ENCODE data around the gene RPL36AL. TPM values are rescaled to one million over a fixed set of nuclear protein-coding genes. Genes with fewer than 3 reads are reported as not detected.

The RPL36AL gene
- total RNA-seq, 2 experiments from 2014 or later: 257 to 306 TPM

GRCh38 chr14:49623941-49624839 is 3.8 kb upstream of the RPL36AL start:
- peak overlapping the region; percentile 38 for H3K27ac ChIP-seq (ENCODE audit: low read depth, low read length, poor library complexity, severe bottlenecking)
- peaks cover 32% of the 10 kb centered on the region for H4K20me1 ChIP-seq (ENCODE audit: insufficient read depth, low read length)
- CTCF ChIA-PET (ENCODE audit: unreplicated experiment): no interaction called here
- POLR2A ChIA-PET: interaction anchor here (0.5 to 6.5 kb wide), 9 partner anchors 9 to 590 kb away, joined by 3 to 62 read pairs (median 3); partner anchors contain the start of gene DNAAF2
- intact Hi-C loops (cut with micrococcal nuclease; ENCODE audit: unreplicated experiment): loop anchor here (5.0 kb wide), 1 partner anchor 348 kb away; no protein-coding TSS in a partner anchor
- H2AFZ ChIP-seq (ENCODE audit: low read length): no peak overlapping the region
- H3K4me2 ChIP-seq (ENCODE audit: low read length): peak overlapping the region; percentile 76
- no TSS peak for BruUV-seq (replicated peaks)
- TF ChIP-seq CTCF (conservative IDR thresholded peaks at IDR 0.05; ENCODE audit: low read length): no peak
- no peak for TF ChIP-seq EZH2phosphoT487 (IDR thresholded peaks at IDR 0.05; ENCODE audit: borderline replicate concordance, low read depth, low read length)
- peaks cover 52% of the 10 kb centered on the region for H3K4me1 ChIP-seq (ENCODE audit: insufficient read depth, low read length, poor library complexity, severe bottlenecking)
- H3K9me3 ChIP-seq (ENCODE audit: low read length): no peaks in the 10 kb centered on the region
- peaks cover 94% of the 10 kb centered on the region for H3K79me2 ChIP-seq (ENCODE audit: insufficient read depth, low read depth, low read length)
- peaks cover 67% of the 10 kb centered on the region for H3K36me3 ChIP-seq (ENCODE audit: insufficient read depth, low read length)
- H3K4me3 ChIP-seq (ENCODE audit: low read depth, low read length, poor library complexity, severe bottlenecking): peak overlapping the region; percentile 88
- peak; percentile 44 for DNase-seq (ENCODE audit: low spot score)
- no peaks in the 10 kb centered on the region for H3K9me2 ChIP-seq (ENCODE audit: insufficient read depth, low read length)

- Histone ChIP-seq H3K9me2 (ENCODE audit: insufficient read depth, low read length) (no peaks in the 10 kb centered on the region), H3K4me2 (ENCODE audit: low read length) (peak overlapping the region; percentile 76), H3K36me3 (ENCODE audit: insufficient read depth, low read length) (peaks cover 72% of the 10 kb centered on the region), H3K79me2 (ENCODE audit: insufficient read depth, low read depth, low read length) (peaks cover 94% of the 10 kb centered on the region), H4K20me1 (ENCODE audit: insufficient read depth, low read length) (peaks cover 32% of the 10 kb centered on the region), H2AFZ (ENCODE audit: low read length) (no peak overlapping the region), H3K9me3 (ENCODE audit: low read length) (no peaks in the 10 kb centered on the region), H3K4me1 (ENCODE audit: insufficient read depth, low read length, poor library complexity, severe bottlenecking) (peaks cover 52% of the 10 kb centered on the region), H3K4me3 (ENCODE audit: low read depth, low read length, poor library complexity, severe bottlenecking) (peak overlapping the region; percentile 88), H3K27ac (ENCODE audit: low read depth, low read length, poor library complexity, severe bottlenecking) (peak overlapping the region; percentile 38)
- BruUV-seq (replicated peaks): no TSS peak
- intact Hi-C loops (cut with micrococcal nuclease; ENCODE audit: unreplicated experiment): loop anchor here (5.0 kb wide), 1 partner anchor 349 kb away; no protein-coding TSS in a partner anchor
- ChIA-PET CTCF (ENCODE audit: unreplicated experiment) (no interaction called here), POLR2A (interaction anchor here (0.7 to 6.5 kb wide), 6 partner anchors 10 to 235 kb away, joined by 3 to 62 read pairs (median 6); partner anchors contain the start of gene DNAAF2)
- no peak for TF ChIP-seq EZH2phosphoT487 (IDR thresholded peaks at IDR 0.05; ENCODE audit: borderline replicate concordance, low read depth, low read length)
- DNase-seq (ENCODE audit: low spot score): no peak
These were observed 3.0 kb upstream of the RPL36AL start for GRCh38 chr14:49623387-49623786.

- Histone ChIP-seq H3K4me3 (ENCODE audit: low read depth, low read length, poor library complexity, severe bottlenecking) (peak overlapping the region; percentile 88), H3K4me1 (ENCODE audit: insufficient read depth, low read length, poor library complexity, severe bottlenecking) (peaks cover 52% of the 10 kb centered on the region), H4K20me1 (ENCODE audit: insufficient read depth, low read length) (peaks cover 38% of the 10 kb centered on the region), H3K36me3 (ENCODE audit: insufficient read depth, low read length) (peaks cover 81% of the 10 kb centered on the region), H3K9me2 (ENCODE audit: insufficient read depth, low read length) (no peaks in the 10 kb centered on the region), H3K79me2 (ENCODE audit: insufficient read depth, low read depth, low read length) (peaks cover 95% of the 10 kb centered on the region), H3K9me3 (ENCODE audit: low read length) (no peaks in the 10 kb centered on the region), H3K27ac (ENCODE audit: low read depth, low read length, poor library complexity, severe bottlenecking) (peak overlapping the region; percentile 85), H3K4me2 (ENCODE audit: low read length) (peak overlapping the region; percentile 76), H2AFZ (ENCODE audit: low read length) (no peak overlapping the region)
- TSS peak; percentile 77 for BruUV-seq (replicated peaks)
- intact Hi-C loops (cut with micrococcal nuclease; ENCODE audit: unreplicated experiment): loop anchor here (5.0 kb wide), 1 partner anchor 350 kb away; no protein-coding TSS in a partner anchor
- ChIA-PET POLR2A (interaction anchor here (0.7 to 6.5 kb wide), 5 partner anchors 8 to 28 kb away, joined by 4 to 62 read pairs (median 25); partner anchors contain the start of genes DNAAF2 and LRR1), CTCF (ENCODE audit: unreplicated experiment) (interaction anchor here (1.2 kb wide), 1 partner anchor 12 kb away, joined by 6 read pairs; no protein-coding TSS in a partner anchor)
- TF ChIP-seq CTCF (conservative IDR thresholded peaks at IDR 0.05; ENCODE audit: low read length) (no peak), EZH2phosphoT487 (IDR thresholded peaks at IDR 0.05; ENCODE audit: borderline replicate concordance, low read depth, low read length) (no peak)
- no peak for DNase-seq (ENCODE audit: low spot score)
These were observed 1.7 kb upstream of the RPL36AL start for GRCh38 chr14:49622022-49622607.
